GM21447 (cell line): ENCODE measurements around the gene CLDN15.
"Not testable (repeated sequence)": the region's sequence is repeated elsewhere in the genome, so short reads cannot be mapped to it uniquely, and the experiment has no call there.

Experiments
- ATAC-seq: cut with Tn5 transposase; IDR thresholded peaks from one replicate; pipeline ENCODE4 v1.9.1; 2021; ENCODE audit not compliant: unreplicated experiment

The CLDN15 gene

GRCh38 chr7:101200504-101200861 is 37.1 kb downstream of the CLDN15 start:
- ATAC-seq = no peak

GRCh38 chr7:101199522-101199921 is 38.1 kb downstream of the CLDN15 start:
- not testable (repeated sequence) for ATAC-seq

GRCh38 chr7:101198476-101198875 is 39.1 kb downstream of the CLDN15 start:
- no peak for ATAC-seq

- ATAC-seq = no peak
Observed at GRCh38 chr7:101197991-101198390, 39.6 kb downstream of the CLDN15 start.

GRCh38 chr7:101195884-101196283 is 41.7 kb downstream of the CLDN15 start:
- no peak for ATAC-seq

- no peak for ATAC-seq
Observed at GRCh38 chr7:101189109-101189508, 48.5 kb downstream of the CLDN15 start.

GRCh38 chr7:101186844-101187428 is 50.7 kb downstream of the CLDN15 start:
- ATAC-seq = no peak

- ATAC-seq = no peak
Observed at GRCh38 chr7:101186194-101186593, 51.4 kb downstream of the CLDN15 start.

- no peak for ATAC-seq
Observed at GRCh38 chr7:101185258-101185839, 52.3 kb downstream of the CLDN15 start.
